H7 (cell line): ENCODE measurements around the gene FAM53B. TPM values are rescaled to one million over a fixed set of nuclear protein-coding genes. Genes with fewer than 3 reads are reported as not detected.

Experiments
- DNase-seq: peaks from one replicate; pipeline ENCODE4 v3.0.0; 2012
- H3K27me3 ChIP-seq: 2 replicates; pipeline ENCODE4 v1.6.0; 2011; ENCODE audit warnings: mild to moderate bottlenecking, low read length; ENCODE audit not compliant: control insufficient read depth, insufficient read depth
- H3K36me3 ChIP-seq: replicated peaks from 2 replicates; pipeline ENCODE4 v1.5.1; 2011; ENCODE audit warnings: low read length; ENCODE audit not compliant: control insufficient read depth, insufficient read depth
- H3K4me3 ChIP-seq: 2 replicates; pipeline ENCODE4 v1.5.1; 2011; ENCODE audit warnings: low read depth, mild to moderate bottlenecking, control low read depth, low read length, moderate library complexity; ENCODE audit not compliant: insufficient read depth
- total RNA-seq: library from RNA; depleted of rRNA; stranded (reverse); fragments of >200 nt; shearing (Covaris generic); gene quantifications from 2 replicates; pipeline ENCODE4 v1.2.3, GENCODE V29; 2014

Gene FAM53B
- total RNA-seq, 1 experiment from 2014 or later, result 37.4 TPM

DNA sequence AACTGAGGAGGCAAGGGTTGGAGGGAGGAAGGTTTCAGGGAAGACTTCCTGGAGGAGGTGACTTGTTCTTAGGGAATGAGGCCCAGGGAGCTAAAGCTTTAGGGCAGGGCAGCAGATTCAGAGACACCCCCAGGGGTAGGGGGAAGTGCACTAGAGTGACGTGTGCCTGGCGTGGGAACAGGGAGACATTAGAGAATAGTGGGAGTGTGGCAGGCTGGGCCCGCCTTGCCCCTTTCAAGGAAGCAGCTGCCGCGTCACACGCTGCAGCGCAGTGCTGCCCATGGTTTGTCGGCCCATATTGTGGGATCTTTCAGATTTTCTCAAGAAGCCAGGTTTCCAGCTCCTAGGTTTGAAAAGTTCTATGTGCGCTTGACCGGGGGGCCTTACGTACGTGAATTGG lies 143.2 kb downstream of the FAM53B start:
- no peak for DNase-seq
- Histone ChIP-seq H3K36me3 (no peaks in the 10 kb centered on the region), H3K27me3 (no peaks in the 10 kb centered on the region), H3K4me3 (no peak overlapping the region)

DNA sequence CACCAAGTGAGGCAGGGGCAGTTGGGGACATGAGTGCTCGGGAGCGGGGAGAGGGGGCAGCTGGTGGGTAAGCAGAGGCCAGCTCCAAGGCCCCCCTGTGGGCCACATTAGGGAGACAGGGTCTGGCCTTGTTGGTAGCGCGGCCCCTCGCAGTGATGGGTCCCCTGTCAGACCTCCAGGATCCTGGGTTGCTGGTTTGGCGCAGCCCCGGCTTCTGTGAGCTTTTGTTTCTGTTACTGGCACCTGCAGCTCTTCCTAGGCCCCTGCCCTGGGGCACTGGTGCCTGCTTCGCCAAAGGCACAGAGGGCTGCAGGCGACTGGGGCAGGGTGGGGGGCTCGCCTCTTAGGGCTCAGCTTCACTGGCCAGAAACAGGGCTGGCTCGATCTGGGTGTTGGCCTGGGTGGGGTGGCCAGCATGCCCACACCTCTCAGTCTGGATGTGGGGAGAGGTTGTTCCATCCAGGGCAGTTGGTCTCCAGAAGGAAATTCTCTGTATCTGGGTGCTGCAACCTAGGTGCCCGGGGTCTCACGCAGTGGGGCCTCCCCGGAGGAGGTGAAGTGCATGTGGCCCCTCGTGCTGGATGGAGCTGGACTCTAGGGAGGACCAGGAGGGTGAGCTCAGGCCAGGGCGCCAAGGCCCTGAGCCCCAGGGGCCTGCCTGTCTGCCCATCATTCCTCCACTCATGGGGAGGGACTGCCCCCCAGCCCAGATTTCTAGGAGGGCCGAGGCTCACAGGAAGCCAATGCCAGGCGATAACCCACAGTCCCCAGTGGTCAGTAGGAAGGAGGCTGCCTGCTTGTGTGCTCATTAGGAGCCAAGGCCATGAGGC lies 143.9 kb downstream of the FAM53B start:
- no peaks in the 10 kb centered on the region for H3K36me3 ChIP-seq

GRCh38 chr10:124599588-124600050 lies 144.6 kb downstream of the FAM53B start:
- Histone ChIP-seq H3K27me3 (no peaks in the 10 kb centered on the region), H3K4me3 (no peak overlapping the region), H3K36me3 (no peaks in the 10 kb centered on the region)
- DNase-seq, result peak; percentile 43

More for the DNA sequence above, 143.9 kb downstream of the FAM53B start:
- H3K4me3 ChIP-seq, result no peak overlapping the region
- H3K27me3 ChIP-seq, result no peaks in the 10 kb centered on the region
- peak; percentile 59 for DNase-seq

GRCh38 chr10:124598773-124599587 lies 145.2 kb downstream of the FAM53B start:
- DNase-seq, result peak; percentile 31
- no peak overlapping the region for H3K4me3 ChIP-seq
- H3K27me3 ChIP-seq, result no peaks in the 10 kb centered on the region
- H3K36me3 ChIP-seq, result no peaks in the 10 kb centered on the region

- Histone ChIP-seq H3K4me3 (no peak overlapping the region), H3K36me3 (no peaks in the 10 kb centered on the region), H3K27me3 (no peaks in the 10 kb centered on the region)
- DNase-seq, result no peak
These were observed 146.0 kb downstream of the FAM53B start for GRCh38 chr10:124598196-124598595.

DNA sequence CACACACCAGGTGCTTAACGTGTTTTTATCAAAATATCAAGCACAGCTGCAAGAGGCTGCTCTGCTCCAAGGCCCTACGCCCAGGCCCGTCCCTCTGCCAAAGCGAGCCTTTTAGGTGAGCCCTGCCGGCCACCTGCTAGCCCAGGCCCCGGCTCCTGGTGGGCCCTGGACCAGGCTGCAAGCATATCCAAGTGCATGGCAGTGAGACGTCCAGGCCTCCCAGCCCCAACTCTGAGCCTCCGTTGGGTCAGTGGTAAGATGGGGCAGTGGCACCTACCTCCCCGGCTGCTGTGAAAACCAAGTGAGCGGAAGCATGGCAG lies 146.4 kb downstream of the FAM53B start:
- H3K27me3 ChIP-seq, result no peaks in the 10 kb centered on the region
- no peak overlapping the region for H3K4me3 ChIP-seq
- peak; percentile 54 for DNase-seq
- no peaks in the 10 kb centered on the region for H3K36me3 ChIP-seq

- DNase-seq, result no peak
- no peaks in the 10 kb centered on the region for H3K36me3 ChIP-seq
- H3K4me3 ChIP-seq, result no peak overlapping the region
- H3K27me3 ChIP-seq, result no peaks in the 10 kb centered on the region
These were observed 147.0 kb downstream of the FAM53B start for GRCh38 chr10:124596962-124597845.

GRCh38 chr10:124596116-124596785 lies 147.9 kb downstream of the FAM53B start:
- H3K4me3 ChIP-seq, result no peak overlapping the region
- H3K36me3 ChIP-seq, result no peaks in the 10 kb centered on the region
- H3K27me3 ChIP-seq, result no peaks in the 10 kb centered on the region
- peak; percentile 36 for DNase-seq

- Histone ChIP-seq H3K27me3 (no peaks in the 10 kb centered on the region), H3K36me3 (no peaks in the 10 kb centered on the region), H3K4me3 (no peak overlapping the region)
- peak; percentile 44 for DNase-seq
These were observed 148.9 kb downstream of the FAM53B start for GRCh38 chr10:124595143-124595883.

GRCh38 chr10:124594240-124594639 lies 149.9 kb downstream of the FAM53B start:
- Histone ChIP-seq H3K4me3 (no peak overlapping the region), H3K36me3 (no peaks in the 10 kb centered on the region), H3K27me3 (no peaks in the 10 kb centered on the region)
- DNase-seq, result peak; percentile 10

DNA sequence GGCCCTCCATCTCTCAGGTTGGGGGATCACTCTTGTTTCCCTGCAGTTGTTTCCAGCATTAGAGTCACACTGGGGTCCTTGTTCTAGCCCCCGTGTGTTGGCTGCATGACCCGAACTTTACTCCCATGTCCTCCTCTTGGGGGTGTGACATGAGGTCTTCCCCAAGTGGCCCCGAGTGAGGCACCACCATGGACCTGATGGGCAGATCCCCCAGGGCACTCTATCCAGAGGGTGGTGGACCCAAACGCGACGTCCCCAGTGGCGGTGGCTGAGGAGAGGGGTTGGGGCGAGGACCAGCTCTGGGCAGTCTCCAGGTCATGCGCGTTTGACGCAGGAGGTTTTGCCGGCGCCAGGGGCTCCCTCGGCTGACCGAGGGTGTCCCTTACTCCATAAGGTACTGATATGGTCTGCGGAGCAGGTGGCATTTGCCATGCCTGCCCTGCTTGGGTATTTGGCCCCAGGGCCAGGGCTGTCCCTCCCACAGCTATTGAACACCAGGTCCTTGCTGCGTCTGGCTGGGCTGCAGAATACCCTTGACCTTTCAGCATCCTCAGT lies 150.7 kb downstream of the FAM53B start:
- Histone ChIP-seq H3K36me3 (no peaks in the 10 kb centered on the region), H3K27me3 (no peaks in the 10 kb centered on the region), H3K4me3 (no peak overlapping the region)
- DNase-seq, result peak; percentile 45

DNA sequence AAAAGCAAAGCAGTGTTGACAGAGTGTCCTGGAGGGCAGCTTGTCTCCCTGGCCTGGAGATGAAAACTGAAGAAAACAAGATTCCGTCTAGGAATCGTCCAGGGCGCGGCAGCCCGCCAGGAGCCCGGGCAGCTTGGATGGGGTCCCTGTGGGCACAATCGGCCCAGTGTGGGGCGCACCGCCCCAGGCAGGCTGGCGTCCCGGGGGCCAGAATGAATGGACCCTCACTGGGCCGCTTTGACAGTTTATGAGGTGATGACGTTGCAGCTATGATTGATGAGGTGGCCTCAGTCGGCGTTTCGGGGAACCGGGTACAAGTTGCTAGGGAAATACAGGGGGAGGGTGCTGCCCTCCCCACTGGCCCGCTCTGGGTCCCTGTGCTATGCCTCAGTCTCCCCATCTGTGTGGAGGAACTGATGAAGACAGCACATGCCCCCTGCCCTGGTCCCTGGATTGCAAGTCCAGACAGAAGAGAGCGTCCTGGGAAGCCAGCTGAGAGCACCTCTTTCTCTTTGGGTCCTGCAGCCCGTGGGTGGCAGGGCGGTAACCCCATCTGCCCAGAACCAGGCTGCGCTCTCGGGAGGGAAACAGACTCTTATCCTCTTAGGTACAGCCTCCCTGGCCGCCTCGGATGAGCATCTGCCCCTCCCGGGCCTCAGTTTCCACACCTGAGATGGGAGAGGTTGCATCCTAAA lies 151.3 kb downstream of the FAM53B start:
- peak; percentile 55 for DNase-seq
- Histone ChIP-seq H3K27me3 (no peaks in the 10 kb centered on the region), H3K4me3 (no peak overlapping the region), H3K36me3 (no peaks in the 10 kb centered on the region)

DNA sequence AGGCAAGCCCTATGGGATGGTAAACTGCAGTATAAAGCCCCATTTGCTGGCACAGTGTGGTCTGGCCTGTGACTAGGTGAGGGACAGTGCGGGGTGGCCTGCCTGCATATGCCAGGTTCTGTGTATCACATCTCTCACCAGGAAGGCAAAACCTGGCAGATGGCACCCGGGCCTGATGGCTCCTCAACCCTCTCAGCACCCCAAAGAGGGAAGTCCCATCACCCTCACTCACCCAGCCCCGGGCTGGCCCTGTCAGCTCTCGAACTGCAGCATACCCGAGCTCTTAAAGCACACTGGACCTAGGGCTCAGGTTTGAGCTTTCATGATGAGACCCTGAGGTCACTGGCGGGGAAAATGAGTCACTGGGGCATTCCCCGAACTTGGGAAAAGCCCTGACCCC lies 152.1 kb downstream of the FAM53B start:
- Histone ChIP-seq H3K4me3 (no peak overlapping the region), H3K36me3 (no peaks in the 10 kb centered on the region)
- DNase-seq, result peak; percentile 19

More for the DNA sequence above, 152.1 kb downstream of the FAM53B start:
- H3K27me3 ChIP-seq, result no peaks in the 10 kb centered on the region
